ENCODE measurements around the gene WNT3.

Gene WNT3

GRCh38 chr17:46834846-46835245 is 16.4 kb upstream of the WNT3 start:
- no peak overlapping the region for H3K27ac ChIP-seq
- TF ChIP-seq CTCF (conservative IDR thresholded peaks at IDR 0.05) = no peak

- H3K27ac ChIP-seq = no peak overlapping the region
- no peak for TF ChIP-seq CTCF (conservative IDR thresholded peaks at IDR 0.05)
Observed at GRCh38 chr17:46833840-46834208, 15.3 kb upstream of the WNT3 start.

GRCh38 chr17:46832945-46833839 is 14.7 kb upstream of the WNT3 start:
- no peak overlapping the region for H3K27ac ChIP-seq
- TF ChIP-seq CTCF (conservative IDR thresholded peaks at IDR 0.05) = no peak

GRCh38 chr17:46832331-46832821 is 13.9 kb upstream of the WNT3 start:
- no peak for TF ChIP-seq CTCF (conservative IDR thresholded peaks at IDR 0.05)

GRCh38 chr17:46831573-46832330 is 13.3 kb upstream of the WNT3 start:
- H3K27ac ChIP-seq = no peak overlapping the region
- no peak for TF ChIP-seq CTCF (conservative IDR thresholded peaks at IDR 0.05)

More at GRCh38 chr17:46832331-46832821, 13.9 kb upstream of the WNT3 start:
- H3K27ac ChIP-seq = no peak overlapping the region

- H3K27ac ChIP-seq = no peak overlapping the region
- no peak for TF ChIP-seq CTCF (conservative IDR thresholded peaks at IDR 0.05)
Observed at GRCh38 chr17:46827274-46827673, 8.8 kb upstream of the WNT3 start.

GRCh38 chr17:46826116-46826515 is 7.6 kb upstream of the WNT3 start:
- no peak for TF ChIP-seq CTCF (conservative IDR thresholded peaks at IDR 0.05)
- no peak overlapping the region for H3K27ac ChIP-seq
